Ammon's horn (tissue), 1 donor: ENCODE data around the gene AFF3.
A peak's percentile ranks its signal among the peaks of the same experiment; 100 is the strongest.
"Not testable (repeated sequence)": the region's sequence is repeated elsewhere in the genome, so short reads cannot be mapped to it uniquely, and the experiment has no call there.

Experiments used
- DNase-seq: peaks from one replicate; pipeline ENCODE4 v3.0.0-alpha.2; 2016; ENCODE audit warnings: low spot score

Gene AFF3

DNA sequence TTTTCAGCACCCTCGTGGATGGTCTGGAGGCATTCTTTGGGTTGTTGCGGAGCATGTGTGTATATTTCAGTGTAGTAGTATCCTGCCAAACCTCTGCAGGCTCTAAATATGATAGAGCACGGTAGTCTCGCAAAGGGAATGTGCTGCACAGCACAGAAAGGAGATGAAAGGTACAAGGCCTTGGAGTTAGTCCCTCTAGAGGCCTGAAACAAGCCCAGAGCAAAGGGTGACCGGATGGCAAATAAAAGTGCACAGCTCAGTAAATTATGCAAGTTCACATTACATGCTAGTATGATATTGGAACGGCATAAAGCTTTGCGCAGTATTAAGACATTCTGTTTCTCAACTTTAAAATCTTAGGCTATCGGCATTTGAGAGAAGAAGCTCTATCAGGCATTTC is 358.1 kb downstream of the AFF3 start:
- no peak for DNase-seq

DNA sequence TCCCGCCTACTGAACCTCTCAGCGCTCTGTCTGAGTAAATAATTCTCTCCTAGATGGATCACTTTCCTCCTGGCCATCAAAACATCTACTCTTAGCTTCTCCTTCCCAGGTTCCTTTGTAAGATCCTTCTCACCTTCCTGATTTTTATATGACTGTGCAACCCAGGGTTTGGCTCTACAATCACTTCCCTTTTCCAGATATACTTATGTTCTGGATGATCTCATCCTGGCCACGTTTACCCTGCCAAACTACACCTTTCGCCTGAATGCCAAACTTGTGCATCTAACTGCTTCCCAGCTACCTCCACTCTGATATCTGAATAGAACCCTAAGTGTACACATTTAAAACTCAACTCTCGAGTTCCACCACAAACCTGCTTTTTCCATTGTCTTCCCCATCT is 362.1 kb downstream of the AFF3 start:
- DNase-seq = no peak

DNA sequence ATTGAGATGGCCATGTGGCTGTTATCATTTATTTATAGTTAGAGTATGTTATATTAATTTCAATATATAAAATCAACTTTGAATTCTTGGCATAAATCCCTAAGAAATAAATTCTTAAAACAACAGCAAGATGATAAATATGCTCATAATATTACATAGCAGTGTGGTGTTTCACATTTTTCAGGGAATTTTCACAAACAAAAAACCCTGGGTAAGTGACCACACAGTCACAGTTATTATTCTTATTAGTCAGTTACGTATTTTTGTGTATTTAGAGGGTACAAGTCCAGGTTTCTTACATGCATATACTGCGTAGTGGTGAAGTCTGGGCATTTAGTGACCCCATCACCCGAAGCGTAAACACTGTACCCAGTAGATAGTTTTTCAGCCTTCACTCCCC is 363.1 kb downstream of the AFF3 start:
- no peak for DNase-seq

DNA sequence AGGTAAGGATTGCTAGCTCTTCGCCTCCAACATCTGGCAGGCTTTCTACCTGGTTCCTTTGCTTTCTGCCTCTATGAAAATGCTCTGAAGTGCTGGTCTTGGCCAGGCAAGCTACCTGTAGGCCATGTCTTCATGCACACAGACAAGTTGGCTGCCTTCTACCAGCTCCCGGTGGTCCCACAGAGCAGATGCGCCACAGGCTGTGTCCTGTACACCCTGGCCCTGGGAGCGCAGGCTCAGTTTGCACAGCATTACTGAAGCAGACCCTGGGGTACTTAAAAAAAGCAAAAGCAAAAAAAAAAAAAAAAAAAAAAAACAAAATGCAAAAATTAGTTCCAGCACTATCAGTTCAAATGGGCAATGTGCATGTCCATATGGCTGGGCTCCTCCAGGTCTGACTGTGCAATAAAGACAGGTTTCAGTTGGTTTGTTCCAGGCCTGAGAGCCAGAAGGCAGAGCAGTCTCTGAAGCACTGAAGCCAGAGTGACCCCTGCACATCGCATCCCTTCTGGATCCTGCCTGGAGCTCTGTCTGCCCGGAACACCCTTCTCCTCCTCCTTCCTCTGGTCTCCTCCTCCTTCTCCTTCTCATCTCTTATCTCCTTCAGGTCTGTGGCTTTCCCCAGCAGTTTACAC is 364.6 kb downstream of the AFF3 start:
- no peak for DNase-seq

DNA sequence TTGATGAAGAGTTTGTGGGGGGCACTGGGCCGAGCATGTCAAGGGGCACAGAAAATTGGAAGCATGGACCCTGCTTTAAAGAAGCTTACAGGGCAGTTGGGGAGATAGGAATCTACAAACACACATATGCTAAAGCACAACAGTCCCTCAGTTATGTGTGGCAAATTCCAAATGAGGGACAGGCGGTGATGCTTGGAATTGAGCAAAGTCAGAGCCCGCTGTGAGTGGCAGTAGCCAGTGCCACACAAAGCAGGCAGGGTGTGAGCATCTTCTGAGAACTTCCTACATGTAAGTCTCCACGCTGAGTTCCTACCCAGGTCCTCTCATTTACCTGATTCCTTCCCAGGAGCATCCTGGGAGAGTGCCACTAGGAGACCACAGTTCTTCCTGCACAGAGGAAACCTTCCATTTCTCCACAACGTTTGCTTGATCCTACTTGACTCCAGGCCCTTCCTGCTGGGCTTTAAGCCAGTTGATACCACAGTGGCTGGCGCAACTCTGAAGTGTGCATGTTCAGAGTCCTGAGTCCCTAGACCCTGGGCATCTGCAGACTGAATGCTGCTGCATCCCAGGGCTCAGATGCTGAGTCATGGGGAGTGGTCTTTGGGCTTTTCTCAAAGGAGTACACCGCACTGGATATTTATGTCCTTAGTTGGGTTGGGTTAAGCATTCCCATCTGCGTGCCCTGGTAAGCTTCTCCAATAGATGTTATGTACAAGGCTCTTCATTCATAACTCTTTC is 365.3 kb downstream of the AFF3 start:
- DNase-seq = no peak

DNA sequence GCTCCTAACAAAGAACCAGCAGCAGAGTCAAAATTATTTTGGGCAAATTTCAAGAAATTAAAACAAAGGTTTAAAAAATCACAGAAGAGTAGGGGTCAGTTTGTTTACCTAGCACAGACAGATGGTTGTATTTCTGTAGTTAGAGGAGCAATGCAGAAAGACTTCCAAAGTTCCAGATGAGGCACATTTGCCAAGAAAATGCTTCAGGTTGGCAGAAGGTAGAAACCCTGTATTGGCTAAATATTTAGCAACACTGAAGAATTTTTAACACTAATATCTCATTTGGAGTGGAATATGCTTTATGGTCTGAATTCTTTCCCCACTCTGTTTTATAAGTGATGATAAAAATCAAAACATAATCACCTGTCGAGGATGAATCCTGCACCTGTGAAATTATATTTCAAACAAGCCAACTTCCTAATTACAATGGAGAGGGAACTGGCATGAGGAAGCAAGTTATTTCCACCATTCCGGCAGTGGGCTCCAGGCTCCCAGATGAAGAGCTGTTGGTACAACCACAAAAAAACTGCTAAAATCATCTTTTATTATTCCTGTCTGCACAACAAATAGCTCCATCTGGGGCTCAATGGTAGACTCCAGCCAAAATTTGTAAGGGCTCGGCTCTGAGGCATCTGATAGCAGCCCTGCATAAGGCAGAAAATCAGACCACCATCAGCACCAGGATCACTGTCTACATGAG is 366.0 kb downstream of the AFF3 start:
- peak; percentile 51 for DNase-seq

DNA sequence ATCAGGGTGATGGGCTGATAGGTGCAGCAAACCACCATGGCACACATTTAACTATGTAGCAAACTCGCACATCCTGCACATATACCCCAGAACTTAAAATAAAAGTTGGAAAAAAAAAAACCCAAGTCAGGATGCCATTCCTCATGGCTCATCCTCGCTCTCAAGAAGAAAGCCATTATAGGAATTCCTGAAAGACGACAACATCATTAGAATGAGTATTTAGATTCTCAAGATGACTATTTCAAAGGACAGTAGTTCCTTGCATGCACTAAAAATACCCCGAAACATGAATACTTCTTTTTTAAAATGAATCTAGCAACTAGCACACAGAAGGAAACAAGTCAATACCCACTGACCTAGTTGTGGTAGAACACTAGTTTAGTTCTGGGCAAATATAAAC is 366.8 kb downstream of the AFF3 start:
- DNase-seq = no peak

DNA sequence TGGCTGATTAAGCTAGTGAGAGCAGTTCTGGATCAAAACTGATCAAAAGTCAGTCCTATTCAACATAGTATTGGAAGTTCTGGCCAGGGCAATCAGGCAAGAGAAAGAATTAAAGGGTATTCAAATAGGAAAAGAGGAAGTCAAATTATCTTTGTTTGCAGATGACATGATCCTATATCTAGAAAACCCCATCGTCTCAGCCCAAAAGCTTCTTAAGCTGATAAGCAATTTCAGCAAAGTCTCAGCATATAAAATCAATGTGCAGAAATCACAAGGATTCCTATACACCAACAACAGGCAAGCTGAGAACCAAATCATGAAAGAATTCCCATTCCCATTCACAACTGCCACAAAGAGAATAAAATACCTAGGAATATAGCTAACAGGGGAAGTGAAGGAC is 368.7 kb downstream of the AFF3 start:
- DNase-seq = not testable (repeated sequence)

DNA sequence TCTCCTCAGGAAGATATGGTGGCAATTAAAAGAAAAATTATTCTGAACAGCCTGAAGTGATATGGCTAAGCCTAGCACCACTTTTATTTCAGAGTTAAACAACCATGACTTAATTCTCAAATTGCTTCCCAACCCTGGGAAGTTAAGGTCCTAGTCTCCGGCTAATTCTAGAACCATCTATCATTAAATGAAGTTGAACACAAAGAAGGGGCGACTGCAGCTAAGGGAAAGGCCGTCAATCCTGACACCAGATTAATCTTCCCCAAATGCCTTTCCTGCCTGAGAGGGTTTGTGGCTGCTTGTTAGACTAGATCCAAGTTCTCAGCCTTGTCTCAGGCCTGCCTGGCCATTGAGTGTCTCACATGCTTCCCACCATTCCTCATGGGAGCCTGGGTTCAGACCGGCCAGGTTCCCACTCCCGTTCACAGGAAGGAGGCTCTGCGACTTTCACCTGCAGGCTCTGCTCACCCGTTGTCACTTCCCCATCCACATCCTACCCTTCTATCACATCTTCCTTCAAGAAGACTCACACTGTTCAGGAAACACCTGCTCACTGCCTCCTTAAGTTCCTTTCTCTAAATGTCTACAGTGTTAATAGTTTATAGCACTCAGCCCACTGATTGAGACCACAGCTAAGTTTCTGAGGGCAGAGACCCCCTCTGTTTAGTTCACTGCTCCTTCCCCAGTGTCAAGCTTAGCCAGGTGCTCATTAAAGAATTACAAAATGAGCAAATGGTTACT is 369.6 kb downstream of the AFF3 start:
- no peak for DNase-seq

DNA sequence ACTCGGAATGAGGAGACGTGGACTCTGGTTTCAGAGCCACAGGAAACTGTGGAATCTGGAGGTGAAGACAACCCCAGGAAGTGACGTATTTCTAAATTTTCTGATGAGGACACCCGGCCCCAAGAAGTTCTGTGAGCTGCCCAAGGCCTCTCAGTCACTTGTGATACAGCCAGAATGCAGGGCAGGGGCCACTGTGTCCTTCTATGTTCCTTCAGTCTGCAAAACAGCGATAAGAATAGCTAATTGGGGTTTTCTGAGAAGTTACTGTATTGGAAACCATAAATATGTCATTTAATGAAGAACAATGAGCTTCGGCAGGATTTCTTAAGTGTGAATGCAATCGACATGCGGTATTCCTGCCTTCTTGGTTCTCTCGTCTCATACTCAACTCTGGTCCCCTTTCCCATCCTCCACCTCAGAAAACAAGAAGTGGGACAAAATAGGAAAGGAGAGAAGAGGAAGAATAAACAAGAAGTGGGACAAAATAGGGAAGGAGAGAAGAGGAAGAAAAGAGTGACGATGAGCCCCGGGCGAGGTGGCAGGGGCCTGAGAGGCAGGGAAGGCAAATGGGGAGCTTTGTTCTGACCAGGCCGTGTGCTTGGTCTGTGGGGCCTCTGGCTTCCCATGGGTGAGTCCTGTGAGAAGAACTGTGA is 370.6 kb downstream of the AFF3 start:
- peak; percentile 68 for DNase-seq

DNA sequence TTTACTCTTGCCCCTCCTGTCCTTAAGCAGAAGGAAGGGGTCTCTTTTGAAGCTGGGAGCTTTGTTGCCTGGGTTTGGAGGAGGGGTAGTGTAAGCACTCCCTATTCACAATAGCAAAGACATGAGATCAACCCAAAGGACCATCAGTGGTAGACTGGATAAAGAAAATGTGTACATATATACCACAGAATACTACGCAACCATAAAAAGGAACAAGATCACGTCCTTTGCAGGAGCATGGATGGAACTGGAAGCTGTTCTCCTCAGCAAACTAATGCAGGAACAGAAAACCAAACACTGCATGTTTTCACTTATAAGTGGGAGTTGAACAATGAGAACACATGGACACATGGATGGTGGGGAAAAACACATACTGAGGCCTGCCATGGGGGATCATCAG is 371.5 kb downstream of the AFF3 start:
- DNase-seq = no peak

DNA sequence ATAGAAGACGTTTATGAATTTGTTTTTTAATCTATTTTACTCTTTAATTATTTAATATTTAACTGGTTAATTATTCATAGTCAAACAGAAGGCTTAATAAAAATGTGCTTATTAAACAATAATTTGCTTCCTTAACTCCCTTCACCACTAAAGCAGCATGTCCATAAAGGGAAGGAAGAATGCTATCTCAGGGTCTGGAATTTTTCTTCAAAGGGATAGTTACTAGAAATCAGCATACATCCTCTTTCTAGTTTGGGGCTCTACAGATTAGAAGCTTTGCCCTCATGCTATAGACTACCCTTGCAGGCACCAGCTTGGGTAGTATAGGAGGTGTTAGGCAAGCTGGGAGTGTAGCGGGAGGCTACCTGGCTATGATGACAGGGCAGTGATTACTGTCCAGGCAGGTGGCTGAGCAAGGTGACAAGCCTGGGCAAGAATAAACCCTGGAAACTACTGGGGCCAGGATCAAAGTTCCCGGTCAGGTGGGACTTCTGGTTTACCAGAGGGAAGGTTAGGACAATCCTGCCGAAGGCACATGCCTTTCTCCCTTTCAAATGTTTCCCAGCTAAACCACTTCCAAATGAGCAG is 376.6 kb downstream of the AFF3 start:
- DNase-seq = no peak

DNA sequence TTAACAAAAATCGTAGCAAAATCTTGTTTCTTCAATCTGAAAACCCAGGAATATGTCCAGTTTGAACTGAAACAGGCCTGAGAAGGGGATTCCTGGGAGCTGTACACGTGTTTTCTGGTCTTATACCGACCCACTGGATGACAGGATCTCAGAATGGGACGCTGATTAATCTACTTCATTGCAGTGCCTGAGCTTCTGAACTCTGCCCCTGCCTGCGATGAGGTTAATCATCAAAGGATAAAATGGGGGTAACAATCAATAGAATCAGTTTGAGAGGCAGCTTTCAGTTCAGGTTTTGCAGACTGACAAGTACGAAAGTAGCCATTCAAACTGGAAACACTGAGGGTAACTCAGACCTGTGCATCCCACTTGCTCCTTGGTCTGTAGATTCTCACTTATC is 378.6 kb downstream of the AFF3 start:
- DNase-seq = no peak

DNA sequence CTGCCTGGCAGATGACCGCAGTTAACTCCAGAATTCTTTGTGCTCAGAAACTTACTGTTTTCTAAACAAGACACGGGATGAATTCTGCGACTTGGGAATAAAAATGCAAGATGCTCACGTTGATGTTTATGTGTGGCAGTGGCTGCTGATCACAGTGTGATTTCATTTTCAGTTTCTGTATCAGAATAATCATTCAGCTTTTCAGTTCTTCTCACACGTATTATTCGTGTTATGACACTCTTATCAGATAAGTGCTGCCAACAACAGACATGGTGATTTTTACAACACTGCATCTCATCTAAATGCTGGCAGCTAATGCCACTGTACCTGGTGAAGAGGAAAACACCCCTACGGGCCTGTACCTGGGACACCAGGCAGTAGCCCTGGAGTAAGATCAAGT is 379.7 kb downstream of the AFF3 start:
- DNase-seq = no peak

DNA sequence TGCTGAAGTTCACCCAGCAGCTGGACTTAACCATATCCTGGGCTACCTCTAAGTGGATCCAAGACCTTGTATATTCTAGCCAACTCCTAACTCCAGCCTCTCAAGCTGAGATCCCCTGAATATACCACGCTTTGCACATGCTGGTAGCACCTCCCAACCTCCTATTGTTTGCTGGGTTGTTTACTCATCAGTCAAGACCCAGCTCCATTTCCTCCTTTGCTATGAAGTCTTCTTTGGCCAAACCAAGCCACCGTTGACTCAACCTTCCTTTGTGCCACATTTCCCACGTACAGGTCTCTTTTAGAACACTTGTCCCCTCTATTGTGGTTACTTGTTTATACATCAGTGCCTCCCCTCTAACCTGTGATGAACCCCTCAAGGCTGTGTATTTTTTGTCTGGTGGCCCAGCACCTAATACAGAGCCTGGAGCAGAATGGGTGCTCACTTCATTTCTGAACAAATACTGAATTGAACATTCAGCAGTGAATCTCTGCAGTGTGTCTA is 384.7 kb downstream of the AFF3 start:
- no peak for DNase-seq

DNA sequence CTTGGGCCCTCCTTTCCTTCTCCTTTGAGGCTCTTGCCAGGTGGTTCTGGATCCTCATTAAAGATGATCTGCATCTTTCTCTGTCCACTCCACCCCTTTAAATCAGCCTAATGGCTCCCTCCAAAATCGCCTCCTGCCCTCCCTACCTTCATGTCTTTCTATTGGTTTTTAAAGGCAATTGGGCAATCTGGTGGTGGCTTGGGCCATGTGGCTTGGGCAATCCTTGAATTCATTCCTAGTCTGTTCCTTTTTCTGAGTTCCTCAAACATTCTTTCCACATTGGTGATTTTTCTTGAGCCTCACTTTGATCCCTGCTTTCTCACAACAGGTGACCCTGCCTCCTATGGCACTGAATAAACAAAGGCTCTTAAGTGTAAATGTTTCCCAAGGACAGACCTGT is 386.3 kb downstream of the AFF3 start:
- no peak for DNase-seq

DNA sequence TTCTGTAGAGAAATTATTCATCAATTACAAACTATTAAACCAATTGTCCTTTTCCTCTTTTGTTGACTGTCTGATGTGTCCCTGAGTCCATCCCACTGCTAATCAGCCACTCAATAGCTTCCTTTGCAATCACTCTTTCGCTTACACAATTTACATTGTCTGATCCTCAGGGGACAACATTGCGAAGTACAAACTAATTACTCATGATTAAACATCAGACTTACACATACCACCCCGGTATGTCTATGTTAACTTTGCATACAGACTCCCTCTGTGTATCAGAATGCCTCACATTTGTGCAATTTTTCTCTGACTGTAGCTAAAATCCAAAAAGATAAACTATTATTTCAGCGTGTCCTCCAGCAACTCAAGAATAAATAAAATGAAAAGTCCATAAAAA is 388.2 kb downstream of the AFF3 start:
- no peak for DNase-seq

DNA sequence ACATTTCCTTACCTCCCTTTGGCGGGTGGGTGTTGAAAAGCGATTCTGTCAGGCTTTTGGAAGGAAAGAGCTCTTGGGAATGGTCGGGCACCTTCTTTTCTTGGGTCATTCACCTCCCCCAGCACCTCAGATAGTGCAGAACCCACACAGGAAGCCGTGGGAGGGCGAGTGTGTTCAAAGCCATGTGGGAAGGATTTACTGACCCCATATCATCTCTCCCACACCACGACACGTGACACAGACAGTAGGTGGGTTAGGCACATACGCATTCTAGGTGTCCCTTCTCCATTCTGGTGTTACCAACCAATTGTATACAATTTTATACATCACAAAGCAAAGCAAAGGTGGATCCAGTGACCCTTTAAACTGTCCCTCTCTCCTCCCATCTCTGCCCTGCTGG is 388.9 kb downstream of the AFF3 start:
- no peak for DNase-seq

DNA sequence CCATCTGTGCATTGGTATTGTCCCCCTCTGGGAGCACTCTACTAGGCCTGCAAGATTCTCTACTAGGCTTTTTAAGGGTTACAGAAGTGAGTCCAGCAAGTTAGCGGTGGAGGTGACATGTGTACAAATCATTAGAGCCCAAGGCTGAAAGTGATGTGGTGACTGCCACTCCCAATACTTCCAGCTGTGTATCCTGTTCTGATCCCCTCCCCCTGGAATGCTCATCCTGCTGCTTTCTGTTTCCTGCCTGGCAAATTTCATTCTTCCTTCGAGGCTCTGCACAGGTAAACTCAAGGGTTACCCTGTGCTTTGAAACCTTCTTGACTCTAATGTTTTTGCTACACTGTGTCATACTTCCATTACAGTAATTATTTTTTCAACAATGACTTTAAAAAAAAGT is 394.0 kb downstream of the AFF3 start:
- no peak for DNase-seq

DNA sequence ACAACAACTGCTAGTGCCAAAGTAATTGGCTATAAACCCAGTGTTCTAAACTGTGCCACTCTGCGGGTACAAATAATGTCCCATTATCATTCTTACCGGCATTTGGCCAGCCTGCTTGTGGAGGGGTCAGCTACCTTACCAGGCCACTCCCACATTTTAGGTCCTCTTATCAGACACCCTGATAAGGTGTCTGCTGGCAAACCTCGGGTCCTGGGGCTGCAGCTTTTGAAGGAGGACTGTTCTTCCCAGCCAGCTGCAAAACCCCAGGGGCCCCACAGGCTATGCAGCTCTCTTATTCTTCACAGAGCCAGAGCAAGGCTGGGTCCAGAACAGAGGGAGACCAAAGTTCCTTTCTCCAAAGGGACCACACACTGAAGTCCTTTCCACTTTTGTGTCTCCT is 394.5 kb downstream of the AFF3 start:
- no peak for DNase-seq

DNA sequence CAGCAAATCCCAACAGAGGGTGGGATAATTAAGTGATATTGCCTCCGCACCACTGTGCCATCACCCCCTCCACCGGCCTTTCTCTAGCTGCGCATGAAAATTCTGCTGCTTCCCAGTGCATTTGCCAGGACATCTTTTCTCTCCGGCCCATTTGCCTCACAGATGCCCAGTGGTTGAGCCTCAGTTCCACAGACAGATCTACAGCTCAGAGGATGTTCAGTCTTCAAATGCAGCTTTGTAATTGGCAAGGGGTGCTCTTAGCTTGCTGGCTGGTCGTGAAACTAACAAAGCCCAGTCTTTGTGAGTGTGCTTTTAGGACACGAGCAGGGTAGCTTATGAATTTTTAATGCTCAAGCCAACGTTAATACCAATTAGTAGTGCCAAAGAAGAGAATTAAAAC is 399.2 kb downstream of the AFF3 start:
- peak; percentile 34 for DNase-seq

DNA sequence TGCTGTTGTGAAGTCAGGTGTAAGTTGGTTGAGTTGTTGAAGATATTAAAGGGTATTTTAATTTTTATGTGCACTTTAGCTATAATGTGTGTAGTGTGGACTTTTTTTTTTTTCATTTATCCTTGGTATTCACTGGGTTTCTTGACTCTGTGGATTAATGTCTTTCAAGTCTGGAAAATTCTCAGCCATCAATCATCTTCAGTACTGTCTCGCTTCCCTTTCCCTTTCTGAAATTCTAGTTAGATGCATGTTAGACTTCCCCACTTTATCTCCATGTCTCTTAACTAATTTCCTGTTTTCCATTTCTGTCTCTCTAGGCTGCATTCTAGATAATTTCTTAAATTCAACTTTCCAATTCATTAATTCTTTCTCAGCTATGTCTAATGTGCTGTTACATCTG is 404.9 kb downstream of the AFF3 start:
- no peak for DNase-seq
